K562 (cell line): ENCODE data around the gene TRIM27. TPM values are rescaled to one million over a fixed set of nuclear protein-coding genes. Genes with fewer than 3 reads are reported as not detected.
A peak's percentile ranks its signal among the peaks of the same experiment; 100 is the strongest.

Experiments used
- BRD4 ChIP-seq: fragments of 200-600 bp; sonication (generic); IDR thresholded peaks from 2 replicates; pipeline ENCODE4 v1.6.1; 2017; ENCODE audit warnings: inconsistent platforms
- CTBP1 ChIP-seq: fragments of 450-650 bp; IDR thresholded peaks from 2 replicates; pipeline ENCODE4 v1.6.1; 2016; ENCODE audit warnings: borderline replicate concordance
- DMBX1 ChIP-seq: fragments of 250-450 bp; sonication (Bioruptor Pico); IDR thresholded peaks from 2 replicates; pipeline ENCODE4 v1.8.0; 2022; ENCODE audit warnings: inconsistent platforms, mild to moderate bottlenecking, moderate library complexity, borderline replicate concordance
- ELF1 ChIP-seq: fragments of 200-800 bp; sonication (Bioruptor generic); IDR thresholded peaks from 2 replicates; pipeline ENCODE4 v1.6.1; 2016; ENCODE audit warnings: missing genetic modification characterization, missing compliant biosample characterization
- GATAD2A ChIP-seq: fragments of 450-650 bp; IDR thresholded peaks from 2 replicates; pipeline ENCODE4 v1.6.1; 2017
- HNRNPH1 ChIP-seq: fragments of 200-400 bp; formaldehyde crosslinking; optimal IDR thresholded peaks from 2 replicates; pipeline ENCODE3; 2017; ENCODE audit warnings: low read depth, mild to moderate bottlenecking, low read length, moderate library complexity
- MCM2 ChIP-seq: fragments of 450-650 bp; IDR thresholded peaks from 2 replicates; pipeline ENCODE4 v1.6.1; 2017; ENCODE audit warnings: low read depth, mild to moderate bottlenecking
- PHB ChIP-seq: fragments of 250-450 bp; sonication (Bioruptor Pico); IDR thresholded peaks from 2 replicates; pipeline ENCODE4 v1.5.0; 2021
- POLR2AphosphoS2 ChIP-seq: IDR thresholded peaks from 2 replicates; pipeline ENCODE4 v1.6.1; 2012; ENCODE audit warnings: low read length, improper control_type of control experiment
- SMARCC2 ChIP-seq: fragments of 450-650 bp; IDR thresholded peaks from 2 replicates; pipeline ENCODE4 v1.6.1; 2017; ENCODE audit warnings: antibody characterized with exemption, moderate library complexity, mild to moderate bottlenecking, low read depth
- TEAD1 ChIP-seq, 2 experiments: fragments of 450-650 bp in 1 of 2; sonication (generic) in 1 of 2; formaldehyde crosslinking; IDR thresholded peaks; 2 replicates each; pipeline versions ENCODE4 v1.4.0 to v1.8.0; 2020 to 2022; ENCODE audit warnings: mild to moderate bottlenecking in 2 of 2, missing genetic modification reagents in 1 of 2
- ZNF212 ChIP-seq: fragments of 450-650 bp; formaldehyde crosslinking; IDR thresholded peaks from 2 replicates; pipeline ENCODE4 v1.4.0; 2020; ENCODE audit warnings: mild to moderate bottlenecking
- ZNF311 ChIP-seq: fragments of 250-450 bp; sonication (Bioruptor Pico); IDR thresholded peaks from 2 replicates; pipeline ENCODE4 v1.4.0; 2020; ENCODE audit warnings: mild to moderate bottlenecking, moderate library complexity
- ZNF41 ChIP-seq: fragments of 250-450 bp; sonication (Bioruptor Pico); conservative IDR thresholded peaks from 2 replicates; pipeline ENCODE4 v1.4.0; 2020; ENCODE audit warnings: mild to moderate bottlenecking
- polyA plus RNA-seq, 8 experiments: library from polyadenylated mRNA; depleted of rRNA in 4 of 8; stranded (reverse) in 5 of 8; unstranded in 3 of 8; fragments of >200 nt; fragmentation: Nextera tagmentation in 2 of 8; fragmentation: Illumina TruSeq in 1 of 8; extraction: Ambion mirVana in 2 of 8; extraction: Trizol in 1 of 8; gene quantifications; 2 replicates each; pipeline versions ENCODE4 v1.2.1 to v1.2.3, GENCODE V29; 2011 to 2014; ENCODE audit warnings: inconsistent platforms in 1 of 8, missing spikeins in 1 of 8
- total RNA-seq, 7 experiments: library from RNA; depleted of rRNA in 6 of 7; stranded (reverse); fragments of >200 nt in 6 of 7; fragmentation: Illumina TruSeq in 2 of 7; extraction: Trizol in 2 of 7; gene quantifications; 2 replicates each; pipeline versions ENCODE4 v1.2.1 to v1.2.3, GENCODE V29; 2011 to 2021; ENCODE audit warnings: low replicate concordance in 1 of 7
- TF ChIP-seq, protein P1 (sequence below): sonication (generic); formaldehyde crosslinking; IDR thresholded peaks from 2 replicates; pipeline ENCODE4 v1.8.0; 2023; ENCODE audit warnings: mild to moderate bottlenecking, missing genetic modification reagents
- TF ChIP-seq, protein P2 (sequence below): fragments of 450-650 bp; IDR thresholded peaks from 2 replicates; pipeline ENCODE4 v1.6.1; 2017; ENCODE audit warnings: mild to moderate bottlenecking, moderate library complexity
- TF ChIP-seq, protein P3 (sequence below): fragments of 450-650 bp; IDR thresholded peaks from 2 replicates; pipeline ENCODE4 v1.6.1; 2017; ENCODE audit warnings: antibody characterized with exemption, mild to moderate bottlenecking

TRIM27 gene
- total and polyA plus RNA-seq, 9 of the 15 experiments (the other 6 are each of a cell fraction or from before 2014, with no cell fraction given) = 37.7 to 235 (median 122) TPM

DNA sequence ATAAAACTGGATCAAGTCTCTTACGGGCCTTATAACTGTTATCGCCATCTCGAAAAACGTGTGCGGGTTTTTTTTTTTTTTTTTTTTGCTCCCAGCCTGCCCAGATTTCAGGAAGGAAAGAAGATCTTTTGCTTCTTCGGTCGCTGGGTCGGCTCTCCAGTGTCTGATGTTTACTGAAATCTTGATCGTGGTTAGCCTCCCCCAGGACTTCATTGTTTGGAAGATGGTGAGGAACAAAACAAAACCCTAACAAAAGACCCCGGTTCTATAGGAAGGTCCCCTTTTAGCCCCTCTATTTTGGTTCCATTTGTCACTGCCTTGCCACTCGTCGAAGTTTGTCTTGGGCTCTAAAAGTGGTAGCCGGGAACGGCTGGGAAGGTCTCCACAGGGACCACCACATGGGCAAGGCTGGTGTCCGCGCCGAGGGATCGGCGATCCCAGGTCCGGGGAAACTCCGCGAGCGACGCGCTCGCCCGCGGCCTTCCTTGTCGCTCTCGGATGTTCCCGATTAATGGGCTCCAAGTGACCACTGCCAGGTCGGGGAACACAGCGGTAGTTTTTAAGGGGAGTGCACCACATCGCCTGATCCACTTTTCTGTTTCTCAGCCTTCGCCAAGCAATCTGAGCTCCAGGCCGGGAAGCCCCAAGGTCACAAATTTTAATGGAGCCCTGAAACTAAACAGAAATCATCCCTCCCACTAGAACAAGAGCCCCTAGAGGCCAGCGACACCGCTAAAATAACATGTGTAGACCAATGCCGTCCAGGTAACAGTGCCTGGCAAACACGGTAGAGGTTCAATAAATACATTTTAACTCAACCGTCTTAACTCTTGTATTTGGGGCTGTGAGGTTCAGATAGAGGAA lies 27.0 kb downstream of the TRIM27 start (continued):
- TF ChIP-seq ELF1 (tag) (0 out of 2 replicates have a peak, but pooled peaks have one; percentile 19), ZNF311 (CRISPR knock-in tag) (peak; percentile 58; the same call in 1 of the 2 replicates), GATAD2A (0 out of 2 replicates have a peak, but pooled peaks have one; percentile 44), MCM2 (no peak), ZNF212 (CRISPR knock-in tag) (0 out of 2 replicates have a peak, but pooled peaks have one; percentile 52), CTBP1 (peak; percentile 13; the same call in 1 of the 2 replicates), POLR2AphosphoS2 (peak; percentile 0; the same call in 1 of the 2 replicates), HNRNPH1 (no peak), ZNF41 (CRISPR knock-in tag) (peak; percentile 62; the same call in 1 of the 2 replicates), TEAD1 (CRISPR knock-in tag; IDR thresholded peaks at IDR 0.05) (peak; percentile 16 to 59; a peak in 1 of 4 replicates), DMBX1 (peak; percentile 30; the same call in 1 of the 2 replicates), SMARCC2 (0 out of 2 replicates have a peak, but pooled peaks have one; percentile 19), BRD4 (peak; percentile 30; the same call in 1 of the 2 replicates), PHB (CRISPR knock-in tag) (0 out of 2 replicates have a peak, but pooled peaks have one; percentile 55)
- TF ChIP-seq, protein P1, sequence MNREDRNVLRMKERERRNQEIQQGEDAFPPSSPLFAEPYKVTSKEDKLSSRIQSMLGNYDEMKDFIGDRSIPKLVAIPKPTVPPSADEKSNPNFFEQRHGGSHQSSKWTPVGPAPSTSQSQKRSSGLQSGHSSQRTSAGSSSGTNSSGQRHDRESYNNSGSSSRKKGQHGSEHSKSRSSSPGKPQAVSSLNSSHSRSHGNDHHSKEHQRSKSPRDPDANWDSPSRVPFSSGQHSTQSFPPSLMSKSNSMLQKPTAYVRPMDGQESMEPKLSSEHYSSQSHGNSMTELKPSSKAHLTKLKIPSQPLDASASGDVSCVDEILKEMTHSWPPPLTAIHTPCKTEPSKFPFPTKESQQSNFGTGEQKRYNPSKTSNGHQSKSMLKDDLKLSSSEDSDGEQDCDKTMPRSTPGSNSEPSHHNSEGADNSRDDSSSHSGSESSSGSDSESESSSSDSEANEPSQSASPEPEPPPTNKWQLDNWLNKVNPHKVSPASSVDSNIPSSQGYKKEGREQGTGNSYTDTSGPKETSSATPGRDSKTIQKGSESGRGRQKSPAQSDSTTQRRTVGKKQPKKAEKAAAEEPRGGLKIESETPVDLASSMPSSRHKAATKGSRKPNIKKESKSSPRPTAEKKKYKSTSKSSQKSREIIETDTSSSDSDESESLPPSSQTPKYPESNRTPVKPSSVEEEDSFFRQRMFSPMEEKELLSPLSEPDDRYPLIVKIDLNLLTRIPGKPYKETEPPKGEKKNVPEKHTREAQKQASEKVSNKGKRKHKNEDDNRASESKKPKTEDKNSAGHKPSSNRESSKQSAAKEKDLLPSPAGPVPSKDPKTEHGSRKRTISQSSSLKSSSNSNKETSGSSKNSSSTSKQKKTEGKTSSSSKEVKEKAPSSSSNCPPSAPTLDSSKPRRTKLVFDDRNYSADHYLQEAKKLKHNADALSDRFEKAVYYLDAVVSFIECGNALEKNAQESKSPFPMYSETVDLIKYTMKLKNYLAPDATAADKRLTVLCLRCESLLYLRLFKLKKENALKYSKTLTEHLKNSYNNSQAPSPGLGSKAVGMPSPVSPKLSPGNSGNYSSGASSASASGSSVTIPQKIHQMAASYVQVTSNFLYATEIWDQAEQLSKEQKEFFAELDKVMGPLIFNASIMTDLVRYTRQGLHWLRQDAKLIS (CRISPR knock-in tag) = peak; percentile 84
- TF ChIP-seq, protein P2, sequence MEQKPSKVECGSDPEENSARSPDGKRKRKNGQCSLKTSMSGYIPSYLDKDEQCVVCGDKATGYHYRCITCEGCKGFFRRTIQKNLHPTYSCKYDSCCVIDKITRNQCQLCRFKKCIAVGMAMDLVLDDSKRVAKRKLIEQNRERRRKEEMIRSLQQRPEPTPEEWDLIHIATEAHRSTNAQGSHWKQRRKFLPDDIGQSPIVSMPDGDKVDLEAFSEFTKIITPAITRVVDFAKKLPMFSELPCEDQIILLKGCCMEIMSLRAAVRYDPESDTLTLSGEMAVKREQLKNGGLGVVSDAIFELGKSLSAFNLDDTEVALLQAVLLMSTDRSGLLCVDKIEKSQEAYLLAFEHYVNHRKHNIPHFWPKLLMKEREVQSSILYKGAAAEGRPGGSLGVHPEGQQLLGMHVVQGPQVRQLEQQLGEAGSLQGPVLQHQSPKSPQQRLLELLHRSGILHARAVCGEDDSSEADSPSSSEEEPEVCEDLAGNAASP = no peak
- TF ChIP-seq, protein P3, sequence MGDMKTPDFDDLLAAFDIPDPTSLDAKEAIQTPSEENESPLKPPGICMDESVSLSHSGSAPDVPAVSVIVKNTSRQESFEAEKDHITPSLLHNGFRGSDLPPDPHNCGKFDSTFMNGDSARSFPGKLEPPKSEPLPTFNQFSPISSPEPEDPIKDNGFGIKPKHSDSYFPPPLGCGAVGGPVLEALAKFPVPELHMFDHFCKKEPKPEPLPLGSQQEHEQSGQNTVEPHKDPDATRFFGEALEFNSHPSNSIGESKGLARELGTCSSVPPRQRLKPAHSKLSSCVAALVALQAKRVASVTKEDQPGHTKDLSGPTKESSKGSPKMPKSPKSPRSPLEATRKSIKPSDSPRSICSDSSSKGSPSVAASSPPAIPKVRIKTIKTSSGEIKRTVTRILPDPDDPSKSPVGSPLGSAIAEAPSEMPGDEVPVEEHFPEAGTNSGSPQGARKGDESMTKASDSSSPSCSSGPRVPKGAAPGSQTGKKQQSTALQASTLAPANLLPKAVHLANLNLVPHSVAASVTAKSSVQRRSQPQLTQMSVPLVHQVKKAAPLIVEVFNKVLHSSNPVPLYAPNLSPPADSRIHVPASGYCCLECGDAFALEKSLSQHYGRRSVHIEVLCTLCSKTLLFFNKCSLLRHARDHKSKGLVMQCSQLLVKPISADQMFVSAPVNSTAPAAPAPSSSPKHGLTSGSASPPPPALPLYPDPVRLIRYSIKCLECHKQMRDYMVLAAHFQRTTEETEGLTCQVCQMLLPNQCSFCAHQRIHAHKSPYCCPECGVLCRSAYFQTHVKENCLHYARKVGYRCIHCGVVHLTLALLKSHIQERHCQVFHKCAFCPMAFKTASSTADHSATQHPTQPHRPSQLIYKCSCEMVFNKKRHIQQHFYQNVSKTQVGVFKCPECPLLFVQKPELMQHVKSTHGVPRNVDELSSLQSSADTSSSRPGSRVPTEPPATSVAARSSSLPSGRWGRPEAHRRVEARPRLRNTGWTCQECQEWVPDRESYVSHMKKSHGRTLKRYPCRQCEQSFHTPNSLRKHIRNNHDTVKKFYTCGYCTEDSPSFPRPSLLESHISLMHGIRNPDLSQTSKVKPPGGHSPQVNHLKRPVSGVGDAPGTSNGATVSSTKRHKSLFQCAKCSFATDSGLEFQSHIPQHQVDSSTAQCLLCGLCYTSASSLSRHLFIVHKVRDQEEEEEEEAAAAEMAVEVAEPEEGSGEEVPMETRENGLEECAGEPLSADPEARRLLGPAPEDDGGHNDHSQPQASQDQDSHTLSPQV = peak; percentile 74
